ENCODE measurements around the gene ALDH18A1. TPM values are rescaled to one million over a fixed set of nuclear protein-coding genes. Genes with fewer than 3 reads are reported as not detected.
"Not testable (repeated sequence)": the region's sequence is repeated elsewhere in the genome, so short reads cannot be mapped to it uniquely, and the experiment has no call there.

Gene ALDH18A1
- total RNA-seq: 110 and 126 TPM in 2 replicates

GRCh38 chr10:95656291-95657164, at the start of gene ALDH18A1:
Gene ALDH18A1 (minus strand): TSS chr10:95656711. CDS start chr10:95653377, 3,334 bp downstream.
- peak; percentile 65 for DNase-seq (ENCODE audit: low read depth, low spot score)

- DNase-seq (ENCODE audit: low read depth, low spot score): no peak
Measured at GRCh38 chr10:95698415-95698814, 41.9 kb upstream of the ALDH18A1 start.

- DNase-seq (ENCODE audit: low read depth, low spot score): no peak
Measured at GRCh38 chr10:95697429-95697828, 40.9 kb upstream of the ALDH18A1 start.

GRCh38 chr10:95694665-95695064, 38.2 kb upstream of the ALDH18A1 start:
- no peak for DNase-seq (ENCODE audit: low read depth, low spot score)

GRCh38 chr10:95693668-95694534, 37.4 kb upstream of the ALDH18A1 start, which contains the start of gene TCTN3:
Gene TCTN3 (minus strand): TSS chr10:95693927. CDS start chr10:95693899, 28 bp downstream.
- peak; percentile 99 for DNase-seq (ENCODE audit: low read depth, low spot score)

GRCh38 chr10:95693071-95693667, 36.7 kb upstream of the ALDH18A1 start:
- DNase-seq (ENCODE audit: low read depth, low spot score): no peak

- no peak for DNase-seq (ENCODE audit: low read depth, low spot score)
Measured at GRCh38 chr10:95691281-95691680, 34.8 kb upstream of the ALDH18A1 start.

- DNase-seq (ENCODE audit: low read depth, low spot score): no peak
Measured at GRCh38 chr10:95688648-95689047, 32.1 kb upstream of the ALDH18A1 start.

- no peak for DNase-seq (ENCODE audit: low read depth, low spot score)
Measured at GRCh38 chr10:95683966-95684365, 27.5 kb upstream of the ALDH18A1 start.

- no peak for DNase-seq (ENCODE audit: low read depth, low spot score)
Measured at GRCh38 chr10:95675403-95676116, 19.0 kb upstream of the ALDH18A1 start.

- no peak for DNase-seq (ENCODE audit: low read depth, low spot score)
Measured at GRCh38 chr10:95674643-95675042, 18.1 kb upstream of the ALDH18A1 start.

- DNase-seq (ENCODE audit: low read depth, low spot score): not testable (repeated sequence)
Measured at GRCh38 chr10:95672641-95673040, 16.1 kb upstream of the ALDH18A1 start.

- no peak for DNase-seq (ENCODE audit: low read depth, low spot score)
Measured at GRCh38 chr10:95664543-95664942, 8.0 kb upstream of the ALDH18A1 start.

- no peak for DNase-seq (ENCODE audit: low read depth, low spot score)
Measured at GRCh38 chr10:95663496-95663895, 7.0 kb upstream of the ALDH18A1 start.

- DNase-seq (ENCODE audit: low read depth, low spot score): no peak
Measured at GRCh38 chr10:95661818-95662217, 5.3 kb upstream of the ALDH18A1 start.

- DNase-seq (ENCODE audit: low read depth, low spot score): no peak
Measured at GRCh38 chr10:95660283-95660682, 3.8 kb upstream of the ALDH18A1 start.

GRCh38 chr10:95657250-95657649, 739 bp upstream of the ALDH18A1 start:
- DNase-seq (ENCODE audit: low read depth, low spot score): no peak

- no peak for DNase-seq (ENCODE audit: low read depth, low spot score)
Measured at GRCh38 chr10:95655571-95656290, 780 bp downstream of the ALDH18A1 start.

- no peak for DNase-seq (ENCODE audit: low read depth, low spot score)
Measured at GRCh38 chr10:95653895-95654294, 2.6 kb downstream of the ALDH18A1 start.

- no peak for DNase-seq (ENCODE audit: low read depth, low spot score)
Measured at GRCh38 chr10:95651346-95652060, 5.0 kb downstream of the ALDH18A1 start.

All from pulmonary artery endothelial cell (primary cell).